GM19328 (cell line): ENCODE measurements around the gene NPW.
"Not testable (repeated sequence)": the region's sequence is repeated elsewhere in the genome, so short reads cannot be mapped to it uniquely, and the experiment has no call there.

ENCODE experiments used
- ATAC-seq: cut with Tn5 transposase; IDR thresholded peaks from one replicate; pipeline ENCODE4 v1.9.1; 2021; ENCODE audit warnings: mild to moderate bottlenecking, moderate library complexity; ENCODE audit not compliant: unreplicated experiment

Gene NPW

GRCh38 chr16:2019921-2020831 lies 591 bp downstream of the NPW start:
- ATAC-seq, result no peak

GRCh38 chr16:2022723-2023091 lies 3.1 kb downstream of the NPW start:
- ATAC-seq, result no peak

GRCh38 chr16:2023092-2024031 lies 3.8 kb downstream of the NPW start:
- ATAC-seq, result peak; percentile 78

- ATAC-seq, result no peak
These were observed 4.4 kb downstream of the NPW start for GRCh38 chr16:2024032-2024420.

- ATAC-seq, result no peak
These were observed 5.7 kb downstream of the NPW start for GRCh38 chr16:2025251-2025650.

- no peak for ATAC-seq
These were observed 6.4 kb downstream of the NPW start for GRCh38 chr16:2025878-2026460.

- no peak for ATAC-seq
These were observed 7.0 kb downstream of the NPW start, which contains the start of gene NHERF2 for GRCh38 chr16:2026461-2027023. Gene NHERF2, plus strand, starts transcription at chr16:2026902. Its CDS starts 104 bp downstream, at chr16:2027006.

- ATAC-seq, result no peak
These were observed 7.7 kb downstream of the NPW start for GRCh38 chr16:2027024-2028010.

GRCh38 chr16:2028146-2028545 lies 8.6 kb downstream of the NPW start:
- ATAC-seq, result no peak

GRCh38 chr16:2028620-2029220 lies 9.1 kb downstream of the NPW start:
- ATAC-seq, result no peak

- no peak for ATAC-seq
These were observed 9.8 kb downstream of the NPW start for GRCh38 chr16:2029350-2029749.

- ATAC-seq, result no peak
These were observed 10.5 kb downstream of the NPW start for GRCh38 chr16:2030036-2030435.

- no peak for ATAC-seq
These were observed 11.5 kb downstream of the NPW start for GRCh38 chr16:2031081-2031577.

- ATAC-seq, result no peak
These were observed 12.9 kb downstream of the NPW start for GRCh38 chr16:2032285-2033056.

- ATAC-seq, result no peak
These were observed 13.7 kb downstream of the NPW start for GRCh38 chr16:2033057-2033908.

GRCh38 chr16:2033909-2034695 lies 14.5 kb downstream of the NPW start:
- not testable (repeated sequence) for ATAC-seq
